HG03432 (cell line): ENCODE measurements around the gene DPF3.

Experiments
- ATAC-seq: cut with Tn5 transposase; IDR thresholded peaks from one replicate; pipeline ENCODE4 v1.9.1; 2021; ENCODE audit warnings: mild to moderate bottlenecking, moderate library complexity; ENCODE audit not compliant: unreplicated experiment

DPF3 gene

DNA sequence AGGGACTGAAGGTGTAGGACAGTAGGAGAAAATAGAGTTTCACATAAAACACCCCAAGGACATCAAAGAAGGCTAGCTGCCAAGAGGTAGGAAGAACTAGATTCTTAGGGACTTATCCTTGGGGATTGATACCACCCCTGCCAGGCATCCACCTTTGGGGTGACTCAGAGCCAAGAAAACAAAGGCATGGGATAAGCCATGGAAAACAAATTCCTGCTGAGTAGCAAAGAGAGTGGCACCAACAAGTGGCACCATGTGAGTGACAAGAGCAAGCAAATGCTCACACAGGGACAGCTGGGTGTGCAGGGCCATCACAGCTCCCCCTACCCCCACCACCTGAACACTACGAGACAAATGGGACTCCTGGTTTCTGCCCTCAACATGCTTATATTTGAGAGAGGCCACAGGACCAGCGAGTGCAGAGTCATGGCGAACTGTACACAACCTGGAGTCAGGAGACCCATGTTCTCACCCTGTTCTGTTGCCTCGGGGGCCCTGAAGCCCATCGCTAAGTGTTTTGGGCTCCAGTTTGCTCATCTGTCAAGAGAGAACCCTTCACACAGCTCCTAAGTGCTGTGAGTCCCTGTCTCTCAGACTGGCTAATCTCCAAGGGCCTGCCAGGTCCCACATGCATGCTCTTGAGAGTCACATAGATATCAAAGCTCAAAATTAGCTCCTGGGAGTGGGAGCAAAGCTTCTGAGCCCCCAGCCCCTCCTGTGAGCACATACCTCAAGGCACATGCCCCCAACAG, 91.9 kb downstream of the DPF3 start:
- no peak for ATAC-seq

DNA sequence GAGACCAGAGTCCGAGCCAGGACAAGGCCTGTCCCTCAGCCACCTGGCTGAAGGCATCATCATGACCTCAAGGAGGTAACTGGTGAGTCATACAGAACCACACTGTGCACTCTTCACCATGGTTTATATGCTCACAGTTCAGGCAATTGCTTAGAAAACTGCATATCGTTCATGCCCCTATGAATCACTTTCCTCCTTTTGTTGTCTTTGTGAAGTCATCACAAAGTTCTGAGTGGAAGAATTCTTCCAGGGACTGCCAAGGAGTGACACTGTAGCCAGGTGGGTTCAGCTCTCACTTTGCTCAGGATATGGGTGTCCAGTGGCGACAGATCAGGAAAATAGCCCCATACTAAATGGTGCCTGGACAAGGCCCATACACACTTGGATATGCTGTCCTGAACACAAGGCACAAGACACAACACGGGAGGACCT, 92.5 kb downstream of the DPF3 start:
- ATAC-seq, result no peak

DNA sequence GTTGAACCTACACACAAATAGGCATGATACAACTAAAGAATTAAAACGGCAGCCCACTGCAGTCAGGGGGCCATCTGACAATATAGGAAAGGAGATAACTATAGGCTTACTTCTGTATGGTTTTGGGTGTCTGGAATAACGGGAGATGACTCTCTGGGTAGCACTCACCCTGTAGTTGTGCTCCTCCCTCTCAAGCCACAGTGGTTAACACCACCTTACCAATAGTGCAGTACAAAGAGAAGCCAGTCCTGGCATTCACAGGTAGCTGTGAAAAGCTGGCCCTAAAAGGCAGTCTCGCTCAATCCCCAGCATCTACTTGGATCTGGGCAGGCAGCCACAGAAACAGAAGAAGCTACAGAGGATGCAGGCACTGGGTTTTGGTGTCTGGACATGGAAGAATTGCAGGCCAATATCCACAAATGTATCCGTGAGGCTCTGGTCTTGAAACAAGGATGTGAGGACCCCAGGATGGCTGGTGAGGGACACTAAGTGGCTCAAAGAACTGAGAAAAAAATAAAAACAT, 93.0 kb downstream of the DPF3 start:
- no peak for ATAC-seq

DNA sequence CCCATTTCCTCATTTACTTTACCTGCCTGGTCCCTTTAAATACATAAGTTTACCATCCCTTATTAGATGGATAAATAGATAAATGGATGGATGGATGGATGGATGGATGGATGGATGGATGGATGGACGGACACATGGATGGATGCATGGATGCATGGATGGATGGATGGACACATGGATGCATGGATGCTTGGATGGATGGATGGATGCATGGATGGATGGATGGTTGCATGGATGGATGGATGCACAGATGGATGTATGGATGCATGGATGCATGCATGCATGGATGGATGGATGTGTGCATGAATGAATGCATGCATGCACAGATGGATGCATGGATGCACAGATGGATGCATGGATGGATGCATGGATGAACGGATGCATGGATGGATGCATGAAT, 93.6 kb downstream of the DPF3 start:
- no peak for ATAC-seq

GRCh38 chr14:72796935-72797334, 97.0 kb downstream of the DPF3 start:
- ATAC-seq, result no peak

DNA sequence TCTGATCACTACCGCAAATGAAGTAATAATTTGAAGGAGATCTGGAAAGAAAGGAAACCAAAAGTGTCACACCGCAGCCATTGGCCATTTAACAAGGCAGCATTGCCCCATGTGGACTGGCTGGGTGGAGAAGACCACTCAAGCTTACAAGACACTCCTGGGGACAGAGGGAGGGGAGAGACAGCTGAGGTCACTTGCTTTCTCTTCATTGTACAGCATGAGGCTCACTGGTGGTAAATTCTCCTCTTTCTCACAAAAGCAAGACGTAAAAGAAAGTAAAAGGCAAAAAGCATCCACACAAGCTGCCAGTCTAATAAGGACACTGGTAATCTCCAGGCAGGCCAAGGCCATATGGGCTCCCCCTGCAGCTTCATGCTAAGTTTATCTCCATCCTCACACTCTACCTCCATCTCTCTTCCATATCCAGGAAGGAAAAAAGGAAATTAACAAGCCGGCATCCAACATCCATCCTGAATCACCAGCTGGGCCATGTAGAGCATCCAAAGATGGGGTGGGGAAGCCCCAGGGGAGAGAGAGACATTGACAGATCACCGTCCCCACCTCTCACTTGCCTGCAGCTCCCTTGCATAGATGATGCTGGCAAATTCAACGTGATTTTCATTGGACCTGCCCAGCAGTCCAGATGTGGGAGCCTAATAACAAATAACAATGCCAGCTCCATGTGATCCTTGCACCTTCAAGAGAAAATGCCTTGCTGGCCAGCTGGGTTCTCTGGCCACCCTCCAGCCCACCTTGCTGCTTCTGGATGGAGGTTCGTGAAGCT, 100.6 kb downstream of the DPF3 start:
- ATAC-seq, result no peak

DNA sequence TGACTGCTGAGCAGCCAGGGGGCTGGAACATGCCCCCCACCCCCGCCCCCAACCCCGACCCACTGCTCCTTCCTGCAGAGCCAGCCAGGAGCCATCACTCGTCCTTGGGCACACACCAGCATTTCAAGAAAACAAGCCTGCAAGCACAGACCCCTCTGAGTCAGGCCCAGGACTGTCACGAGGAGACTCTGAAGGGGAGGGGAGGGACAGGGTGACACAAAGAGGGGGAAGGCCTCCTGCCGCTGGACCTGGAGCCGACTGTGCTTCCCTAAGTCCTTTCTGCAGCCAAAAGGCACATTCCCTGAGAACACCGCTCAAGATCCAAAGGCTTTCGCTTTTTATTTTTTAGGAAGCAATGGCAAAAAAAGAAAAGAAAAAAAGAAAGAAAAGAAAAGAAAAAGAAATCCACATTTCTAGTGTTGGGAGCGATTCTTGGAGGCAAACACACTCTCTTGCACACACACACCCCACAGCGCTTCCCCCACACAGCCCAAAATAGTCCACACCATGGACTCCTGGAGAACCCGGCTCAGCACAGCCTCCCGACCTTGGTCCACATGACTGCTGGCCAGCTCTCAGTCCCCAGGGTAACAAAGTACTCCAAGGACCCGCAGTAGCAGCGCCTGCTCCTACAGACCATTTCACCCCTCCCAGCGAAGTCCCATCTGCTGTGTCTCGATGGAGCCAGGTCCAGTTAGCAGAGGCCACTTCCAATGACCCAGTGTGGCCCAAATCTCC, 101.7 kb downstream of the DPF3 start:
- ATAC-seq, result no peak

DNA sequence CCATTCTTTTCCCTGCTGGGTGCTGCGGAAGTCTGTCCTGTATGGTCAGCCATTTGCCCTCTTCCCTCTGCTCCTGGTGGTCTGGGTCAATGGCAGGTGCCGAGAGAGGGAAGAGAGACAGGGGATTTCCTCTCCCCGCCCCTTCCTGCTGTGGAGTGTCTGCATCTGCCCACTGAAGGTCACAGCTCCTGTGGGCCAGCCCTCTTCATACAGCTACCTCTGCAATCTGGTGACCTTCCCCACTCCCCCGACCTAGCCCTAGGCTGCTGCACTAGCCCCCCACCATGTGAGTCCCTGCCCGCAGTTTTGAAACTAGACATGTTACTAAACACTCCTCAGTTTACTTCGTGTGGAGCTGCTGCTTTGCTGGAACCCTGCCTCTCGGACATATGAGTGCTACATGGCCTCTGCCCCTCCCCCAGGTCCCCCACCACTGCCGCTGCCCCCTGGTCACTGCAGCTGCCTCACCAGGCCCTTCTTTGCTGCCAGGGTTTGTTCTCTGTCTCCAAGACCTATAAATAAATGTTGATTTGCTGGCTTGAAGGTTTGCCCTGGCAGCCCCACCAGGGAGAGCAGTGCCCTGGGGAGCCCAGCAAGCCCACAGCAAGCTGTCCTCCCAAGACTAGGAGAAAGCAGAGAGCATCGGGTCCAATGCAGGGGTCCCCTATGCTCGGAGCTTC, 102.9 kb downstream of the DPF3 start:
- ATAC-seq, result no peak

DNA sequence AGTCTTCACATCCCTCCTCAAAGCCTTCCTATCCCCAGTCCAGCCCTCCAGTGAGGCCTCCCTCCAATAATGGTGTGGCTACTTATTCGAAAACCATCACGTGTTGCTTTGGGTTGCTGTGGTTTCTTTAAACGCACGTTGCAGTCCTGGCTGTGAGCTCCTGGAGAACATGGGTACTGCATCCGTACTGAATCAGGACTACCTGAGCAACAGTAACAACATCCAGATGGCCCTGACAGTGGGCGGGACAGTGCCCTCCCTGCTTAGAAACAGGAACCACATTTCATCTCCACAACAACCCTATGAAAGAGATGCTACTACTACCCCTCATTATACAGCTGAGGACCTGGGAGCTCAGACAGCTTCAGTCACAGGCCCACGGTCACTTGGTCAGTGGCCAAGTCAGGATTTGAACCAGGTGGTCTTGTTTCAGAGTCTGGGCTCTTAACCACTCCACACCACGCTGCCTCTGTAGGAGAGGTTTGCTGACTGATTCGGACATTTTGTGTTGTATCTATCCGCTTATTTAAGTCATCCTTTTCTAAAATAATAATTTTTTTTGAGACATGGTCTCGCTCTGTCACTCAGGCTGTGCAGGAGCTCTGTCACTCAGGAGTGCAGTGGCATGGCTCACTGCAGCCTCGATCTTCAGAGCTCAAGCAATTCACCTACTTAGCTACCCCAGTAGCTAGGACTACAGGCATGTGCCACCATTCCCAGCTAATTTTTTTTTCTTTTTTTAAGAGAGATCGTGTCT, 104.8 kb downstream of the DPF3 start:
- ATAC-seq, result no peak

DNA sequence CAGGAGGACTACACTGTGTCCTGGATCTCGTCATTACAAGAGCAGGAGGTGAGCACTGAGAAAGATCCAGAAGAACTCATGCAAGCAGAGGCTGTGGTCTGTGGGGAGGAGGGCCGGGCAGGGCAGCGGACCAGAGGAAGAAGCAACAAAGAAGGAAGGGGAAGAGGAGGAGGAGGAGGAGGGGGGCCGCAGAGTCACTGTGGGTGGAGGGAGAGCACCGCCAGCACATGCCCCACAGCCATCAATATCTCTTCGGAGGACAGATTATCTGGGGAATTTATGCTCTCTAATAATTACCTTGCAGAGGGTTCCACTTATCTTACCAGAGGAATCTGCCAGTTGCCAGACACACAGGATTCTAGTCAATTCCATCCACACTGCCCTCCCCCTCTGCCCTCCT, 105.6 kb downstream of the DPF3 start:
- no peak for ATAC-seq

DNA sequence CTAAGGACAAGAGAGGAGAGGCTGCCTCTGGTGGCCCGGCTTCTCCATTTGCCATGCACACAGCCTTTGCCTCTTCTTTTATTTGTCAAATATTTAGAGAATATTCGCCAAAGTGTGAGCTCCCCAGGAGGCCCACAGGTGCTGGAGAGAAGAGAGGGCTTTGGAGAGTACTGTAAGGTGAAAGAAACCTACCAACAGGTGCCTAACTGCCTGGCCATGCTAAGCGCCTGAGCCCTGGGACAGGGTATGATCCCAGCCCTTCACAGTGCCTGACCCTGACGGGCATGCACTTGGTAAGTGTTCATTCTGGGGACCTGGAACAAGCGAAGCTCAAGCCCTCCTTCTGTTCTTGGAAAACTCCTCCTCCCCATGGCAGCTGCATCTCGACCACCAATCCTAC, 106.1 kb downstream of the DPF3 start:
- ATAC-seq, result no peak

DNA sequence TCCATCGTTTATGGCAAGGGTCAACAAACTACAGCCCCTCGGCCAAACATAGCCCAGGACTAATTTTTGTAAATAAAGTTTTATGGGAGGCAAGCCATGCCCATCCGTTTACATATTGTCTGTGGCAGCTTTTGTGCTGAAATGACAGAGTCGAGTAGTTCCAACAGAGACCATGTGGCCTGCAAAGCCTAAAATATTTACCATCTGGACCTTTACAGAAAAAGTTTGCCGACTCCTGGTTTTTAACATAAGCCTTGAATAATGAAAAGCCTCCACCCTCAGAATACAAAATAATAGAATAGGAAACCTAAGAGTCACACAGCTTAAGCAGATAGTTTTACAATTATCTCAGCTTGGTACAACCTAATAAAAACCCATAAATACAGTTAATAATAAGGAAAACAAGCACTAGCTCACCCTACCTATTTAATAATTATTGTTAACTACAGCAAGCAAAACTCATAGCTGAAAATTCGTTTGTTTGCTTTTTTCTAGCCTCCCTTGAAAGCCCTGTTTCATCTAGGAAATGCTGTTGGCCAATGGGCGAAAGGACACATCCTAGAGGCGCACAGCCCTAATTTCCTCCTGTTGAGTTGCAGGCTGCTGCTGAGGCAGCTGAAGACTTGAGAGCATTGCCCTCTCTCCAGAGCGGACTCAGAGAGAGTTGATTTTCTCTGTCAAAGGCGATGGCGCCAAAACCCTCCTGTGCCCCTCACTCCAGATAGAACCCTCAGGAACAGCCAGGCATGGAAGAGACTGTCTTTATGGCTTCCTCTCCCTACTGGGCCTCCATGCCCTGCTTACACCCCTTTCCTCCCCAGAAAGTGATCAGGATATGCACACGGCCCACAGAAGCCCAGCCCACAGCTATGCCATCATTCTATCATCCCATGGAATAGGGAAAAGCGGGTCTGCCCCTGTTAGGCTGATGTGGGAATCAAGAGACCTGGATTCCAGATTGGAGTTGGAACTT, 107.2 kb downstream of the DPF3 start:
- ATAC-seq, result no peak

GRCh38 chr14:72783741-72784140, 110.2 kb downstream of the DPF3 start:
- ATAC-seq, result no peak

DNA sequence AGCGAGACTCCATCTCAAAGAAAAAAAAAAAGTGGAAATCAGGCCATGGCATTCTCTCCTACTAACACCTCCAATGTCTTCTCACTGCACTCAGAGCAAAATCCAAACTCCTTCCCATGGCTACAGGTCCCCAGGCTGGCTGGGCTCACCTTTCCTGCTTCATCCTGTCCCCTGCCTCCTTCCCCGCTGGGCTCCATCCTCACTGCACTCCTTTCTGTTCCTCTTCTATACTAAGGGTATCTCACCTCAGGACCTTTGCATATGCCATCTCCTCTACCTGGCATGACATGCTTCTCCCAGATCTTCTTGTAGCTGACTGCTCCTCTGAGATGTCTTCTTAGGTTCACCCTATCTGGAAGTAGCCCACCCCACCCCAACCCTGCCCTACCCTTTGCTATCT, 111.1 kb downstream of the DPF3 start:
- ATAC-seq, result no peak

DNA sequence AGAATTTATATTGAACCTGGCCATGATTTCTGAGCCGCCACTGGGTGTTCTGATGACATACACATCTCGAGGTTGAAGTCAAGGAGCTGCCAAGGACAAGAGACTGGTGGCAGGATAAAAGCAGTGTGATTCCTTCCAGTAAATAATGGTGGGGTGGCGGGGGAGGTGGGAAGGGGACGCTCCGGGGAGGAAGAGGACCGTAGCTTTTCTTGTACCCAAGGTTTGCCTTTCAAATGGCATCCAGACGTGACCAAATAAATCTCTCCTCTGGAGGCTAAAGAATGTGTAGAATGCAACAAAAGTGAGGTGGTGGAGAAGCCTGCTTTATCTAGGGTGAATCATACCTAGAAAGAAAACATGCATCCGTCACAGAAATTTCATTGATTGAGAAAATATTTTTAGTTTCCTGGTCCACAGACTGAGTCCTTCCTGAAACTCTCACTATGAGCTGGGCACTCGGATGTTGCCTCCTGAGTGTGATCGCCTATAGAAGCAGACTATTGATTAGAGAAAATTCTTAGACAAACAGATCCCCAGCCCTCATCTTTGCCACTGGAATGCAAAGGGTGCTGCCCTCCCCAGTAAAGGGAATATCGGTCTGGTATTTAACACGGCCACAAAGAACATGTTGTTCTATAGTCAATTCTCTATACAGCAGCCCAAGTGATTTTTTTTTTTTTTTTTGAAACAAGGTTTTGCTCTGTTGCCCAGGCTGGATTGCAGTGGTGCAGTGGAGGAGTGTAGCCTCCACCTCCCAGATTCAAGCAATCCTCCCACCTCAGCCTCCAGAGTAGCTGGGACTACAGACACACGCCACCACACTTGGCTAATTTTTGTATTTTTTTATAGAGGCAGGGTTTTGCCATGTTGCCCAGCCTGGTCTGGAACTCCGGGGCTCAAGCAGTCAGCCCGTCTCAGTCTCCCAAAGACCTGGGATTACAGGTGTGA, 112.1 kb downstream of the DPF3 start:
- ATAC-seq, result no peak

- ATAC-seq, result no peak
These were observed 113.2 kb downstream of the DPF3 start for GRCh38 chr14:72780751-72781150.

- no peak for ATAC-seq
These were observed 114.2 kb downstream of the DPF3 start for GRCh38 chr14:72779679-72780078.

- ATAC-seq, result no peak
These were observed 116.3 kb downstream of the DPF3 start for GRCh38 chr14:72777636-72778035.
